ENCODE measurements around the gene TGM1. TPM values are rescaled to one million over a fixed set of nuclear protein-coding genes. Genes with fewer than 3 reads are reported as not detected.
"Not testable (repeated sequence)": the region's sequence is repeated elsewhere in the genome, so short reads cannot be mapped to it uniquely, and the experiment has no call there.

The TGM1 gene
- total and polyA plus RNA-seq, 2 experiments from 2014 or later: 0.31 to 0.63 TPM

DNA sequence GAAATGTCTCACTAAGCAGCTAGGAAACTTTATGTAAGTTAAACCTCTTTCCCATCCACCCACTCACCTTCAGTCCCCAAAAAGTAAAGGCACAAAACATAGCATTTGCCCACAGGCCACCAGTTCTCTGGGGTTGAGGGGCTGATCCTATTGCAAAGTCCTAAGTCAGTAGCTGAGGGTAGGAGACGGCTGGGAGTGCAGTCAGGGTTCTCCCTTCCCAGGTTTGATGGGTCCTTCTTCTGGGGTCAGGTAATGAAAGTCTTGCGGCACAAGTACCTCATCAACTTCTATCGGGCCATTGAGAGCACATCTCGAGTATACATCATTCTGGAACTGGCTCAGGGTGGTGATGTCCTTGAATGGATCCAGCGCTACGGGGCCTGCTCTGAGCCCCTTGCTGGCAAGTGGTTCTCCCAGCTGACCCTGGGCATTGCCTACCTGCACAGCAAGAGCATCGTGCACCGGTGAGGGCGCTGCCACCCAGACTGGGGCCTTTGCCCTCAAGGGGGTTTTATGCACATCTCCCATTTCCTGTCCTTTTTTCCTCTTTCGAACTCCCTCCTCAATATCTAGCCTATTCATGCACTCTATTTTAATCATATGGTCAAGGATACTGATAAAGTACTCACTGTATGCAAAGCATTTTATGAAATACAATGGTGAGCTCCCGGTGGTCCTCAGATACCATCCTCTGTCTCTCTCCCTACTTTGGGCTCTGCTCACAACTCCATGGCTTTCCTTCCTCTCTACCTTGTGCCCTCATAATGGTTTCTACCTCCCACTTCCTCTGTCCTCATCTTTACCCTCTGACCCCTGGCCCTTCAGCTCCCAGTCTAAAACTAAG, 56.5 kb downstream of the TGM1 start:
- Histone ChIP-seq H3K79me2 (replicated peaks; ENCODE audit: insufficient read depth) (no peaks in the 10 kb centered on the region), H3K36me3 (ENCODE audit: insufficient read depth) (peaks cover 13% of the 10 kb centered on the region), H3K9me2 (ENCODE audit: insufficient read depth) (no peaks in the 10 kb centered on the region), H2AFZ (no peak overlapping the region), H3F3A (replicated peaks; ENCODE audit: low read depth) (peaks cover 2% of the 10 kb centered on the region), H3K4me3 (no peak overlapping the region), H3K27me3 (ENCODE audit: insufficient read depth) (no peaks in the 10 kb centered on the region), H4K20me1 (replicated peaks; ENCODE audit: insufficient read depth) (no peaks in the 10 kb centered on the region; the same call in 1 of the 2 replicates), H3K27ac (ENCODE audit: low read depth) (no peak overlapping the region), H3K4me1 (ENCODE audit: insufficient read depth) (peaks cover 10% of the 10 kb centered on the region; the same call in 1 of the 2 replicates), H3K4me2 (no peak overlapping the region)
- ATAC-seq: no peak
- Mint-ChIP-seq H3K9me3 (peaks cover 12% of the 10 kb centered on the region), H3K4me3 (no peak overlapping the region; the same call in 2 of the 3 replicates), H3K27ac (no peak overlapping the region), H3K36me3 (ENCODE audit: low read depth) (peaks cover 82% of the 10 kb centered on the region), H3K4me1 (peaks cover 23% of the 10 kb centered on the region), H3K27me3 (ENCODE audit: insufficient read depth, low read depth, poor library complexity) (peaks cover 8% of the 10 kb centered on the region)
- DNase-seq (ENCODE audit: low spot score): no peak
- no peak for TF ChIP-seq CREB1 (CRISPR knock-in tag; IDR thresholded peaks at IDR 0.05; ENCODE audit: low read depth)
- no peak for TF ChIP-seq NANOG (IDR thresholded peaks at IDR 0.05; ENCODE audit: borderline replicate concordance)
- TF ChIP-seq POLR2AphosphoS5 (IDR thresholded peaks at IDR 0.05; ENCODE audit: low read depth): no peak
- no peak for TF ChIP-seq REST (IDR thresholded peaks at IDR 0.05; ENCODE audit: unreplicated experiment)
- TF ChIP-seq ETS1 (IDR thresholded peaks at IDR 0.05): no peak
- no peak for TF ChIP-seq ZNF114 (CRISPR knock-in tag; IDR thresholded peaks at IDR 0.05)

DNA sequence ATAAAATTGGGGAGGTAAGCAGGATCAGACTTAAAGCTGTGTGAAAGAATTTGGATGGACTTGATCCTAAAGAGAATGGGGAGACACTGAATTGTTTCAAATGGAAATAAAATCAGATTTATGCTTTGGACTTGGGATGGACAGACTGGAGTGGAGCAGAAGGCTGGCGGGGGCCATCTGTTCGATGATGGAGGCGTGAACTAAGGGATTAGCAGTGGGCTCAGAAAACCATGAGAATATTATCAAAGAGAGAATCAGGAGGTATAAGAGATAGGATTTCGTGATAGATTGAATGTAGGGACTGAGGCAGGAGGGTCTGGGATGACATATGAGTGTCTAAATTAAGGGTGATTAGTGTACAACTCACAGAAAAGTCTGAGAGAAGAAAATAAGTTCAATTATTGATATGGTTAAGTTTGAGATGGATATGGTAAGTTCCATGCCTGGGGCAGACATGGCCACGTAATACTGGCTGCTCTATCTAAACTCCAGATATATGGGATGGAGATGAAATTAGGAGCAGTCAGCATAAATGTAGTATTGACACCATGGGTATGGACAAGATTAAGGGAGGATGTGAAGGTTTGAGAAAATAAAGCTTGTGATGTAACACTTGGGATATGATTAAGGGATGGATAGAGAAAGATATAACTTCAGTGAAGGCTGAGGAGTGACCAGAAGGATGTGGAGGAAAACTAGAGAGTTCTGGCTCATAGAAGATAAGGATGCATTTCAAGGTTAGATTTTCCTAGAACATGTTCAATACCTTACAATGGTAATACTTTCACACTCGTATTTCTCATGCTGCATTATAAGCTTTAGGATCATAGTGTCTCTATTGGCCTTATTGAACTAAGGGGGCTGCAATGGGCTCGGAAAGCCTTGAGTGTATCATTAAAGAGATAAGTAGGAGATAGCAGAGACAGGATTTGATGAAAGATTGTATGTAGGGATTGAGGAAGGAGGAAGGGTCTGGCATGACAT, 58.5 kb downstream of the TGM1 start:
- H3K27me3 ChIP-seq (ENCODE audit: insufficient read depth): no peaks in the 10 kb centered on the region
- no peak overlapping the region for H2AFZ ChIP-seq
- H3K9me3 Mint-ChIP-seq: peaks cover 29% of the 10 kb centered on the region
- 0 out of 2 replicates have a peak, but pooled peaks cover 4% of the 10 kb centered on the region for H3K79me2 ChIP-seq (replicated peaks; ENCODE audit: insufficient read depth)
- H3K4me3 Mint-ChIP-seq: no peak overlapping the region; the same call in 2 of the 3 replicates
- no peaks in the 10 kb centered on the region; the same call in 1 of the 2 replicates for H4K20me1 ChIP-seq (replicated peaks; ENCODE audit: insufficient read depth)
- H3K4me3 ChIP-seq: no peak overlapping the region
- H3K4me1 ChIP-seq (ENCODE audit: insufficient read depth): peaks cover 10% of the 10 kb centered on the region; the same call in 1 of the 2 replicates
- H3K4me1 Mint-ChIP-seq: peaks cover 25% of the 10 kb centered on the region
- peaks cover 17% of the 10 kb centered on the region for H3K36me3 ChIP-seq (ENCODE audit: insufficient read depth)
- DNase-seq (ENCODE audit: low spot score) (no peak), ATAC-seq (no peak)
- H3F3A ChIP-seq (replicated peaks; ENCODE audit: low read depth): peaks cover 3% of the 10 kb centered on the region
- no peak overlapping the region for H3K27ac ChIP-seq (ENCODE audit: low read depth)
- peaks cover 84% of the 10 kb centered on the region for H3K36me3 Mint-ChIP-seq (ENCODE audit: low read depth)
- H3K9me2 ChIP-seq (ENCODE audit: insufficient read depth): no peaks in the 10 kb centered on the region
- H3K4me2 ChIP-seq: no peak overlapping the region
- peak overlapping the region; percentile 54; the same call in 1 of the 2 replicates for H3K27ac Mint-ChIP-seq
- TF ChIP-seq STAT1 (IDR thresholded peaks at IDR 0.05; ENCODE audit: unreplicated experiment): no peak
- TF ChIP-seq ZNF331 (CRISPR knock-in tag; IDR thresholded peaks at IDR 0.05; ENCODE audit: low read depth): no peak
- TF ChIP-seq EZH2phosphoT487 (IDR thresholded peaks at IDR 0.05; ENCODE audit: unreplicated experiment): no peak
- TF ChIP-seq ETS1 (IDR thresholded peaks at IDR 0.05): no peak
- no peak for TF ChIP-seq POLR2AphosphoS5 (IDR thresholded peaks at IDR 0.05; ENCODE audit: low read depth)
- peaks cover 16% of the 10 kb centered on the region for H3K27me3 Mint-ChIP-seq (ENCODE audit: insufficient read depth, low read depth, poor library complexity)

DNA sequence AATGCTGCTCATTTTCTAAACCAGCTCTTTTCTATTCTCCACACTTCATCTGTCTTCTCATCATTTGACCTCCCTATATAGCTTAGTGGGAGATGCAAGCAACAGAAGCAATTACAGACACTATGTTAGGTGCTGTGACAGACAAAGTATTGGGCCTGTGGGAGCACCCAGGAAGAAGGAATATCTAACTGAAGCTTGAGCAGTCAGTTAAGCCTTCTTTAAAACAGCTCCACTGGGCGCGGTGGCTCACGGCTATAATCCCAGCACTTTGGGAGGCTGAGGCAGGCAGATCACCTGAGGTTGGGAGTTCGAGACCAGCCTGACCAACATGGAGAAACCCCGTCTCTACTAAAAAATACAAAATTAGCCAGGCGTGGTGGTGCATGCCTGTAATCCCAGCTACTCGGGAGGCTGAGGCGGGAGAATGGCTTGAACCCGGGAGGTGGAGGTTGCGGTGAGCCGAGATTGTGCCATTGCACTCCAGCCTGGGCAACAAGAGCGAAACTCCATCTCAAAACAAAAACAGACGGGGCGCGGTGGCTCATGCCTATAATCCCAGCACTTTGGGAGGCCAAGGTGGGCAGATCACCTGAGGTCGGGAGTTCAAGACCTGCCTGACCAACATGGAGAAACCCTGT, 59.6 kb downstream of the TGM1 start:
- Mint-ChIP-seq H3K27me3 (ENCODE audit: insufficient read depth, low read depth, poor library complexity) (peaks cover 16% of the 10 kb centered on the region), H3K4me3 (peak overlapping the region; percentile 56)
- H3K4me3 ChIP-seq: not testable (repeated sequence)

More for the DNA sequence above, 59.6 kb downstream of the TGM1 start:
- H2AFZ ChIP-seq; DNase-seq (ENCODE audit: low spot score); H3K9me2 ChIP-seq (ENCODE audit: insufficient read depth); H3K27me3 ChIP-seq (ENCODE audit: insufficient read depth); H3K4me1 ChIP-seq (ENCODE audit: insufficient read depth); H4K20me1 ChIP-seq (replicated peaks; ENCODE audit: insufficient read depth); ATAC-seq; H3K79me2 ChIP-seq (replicated peaks; ENCODE audit: insufficient read depth); H3F3A ChIP-seq (replicated peaks; ENCODE audit: low read depth): not testable (repeated sequence)
- peaks cover 14% of the 10 kb centered on the region; the same call in 1 of the 2 replicates for H3K36me3 ChIP-seq (ENCODE audit: insufficient read depth)
- peaks cover 33% of the 10 kb centered on the region for H3K4me1 Mint-ChIP-seq
- H3K27ac Mint-ChIP-seq: peak overlapping the region; percentile 80
- 0 out of 2 replicates have a peak overlapping the region, but pooled peaks have one; percentile 9 for H3K4me2 ChIP-seq
- peaks cover 88% of the 10 kb centered on the region for H3K36me3 Mint-ChIP-seq (ENCODE audit: low read depth)
- H3K9me3 Mint-ChIP-seq: peaks cover 35% of the 10 kb centered on the region
- peak overlapping the region; percentile 73 for H3K27ac ChIP-seq (ENCODE audit: low read depth)
